NCI-H1436 treated with DMSO at 0.1 percent for 48 hours (cell line): ENCODE results near the gene SERTAD2.

Experiments
- DNase-seq: peaks from one replicate; lab custom pipeline; 2025; lab: John Stamatoyannopoulos, UW

The SERTAD2 gene

GRCh38 chr2:64653109-64654062, at the start of gene SERTAD2:
TSS of gene SERTAD2 (minus strand) at chr2:64653913. CDS start at chr2:64636871, 17,042 bp downstream.
- peak; percentile 18 for DNase-seq

GRCh38 chr2:64700133-64700809, 46.6 kb upstream of the SERTAD2 start:
- no peak for DNase-seq

GRCh38 chr2:64699712-64700111, 46.0 kb upstream of the SERTAD2 start:
- no peak for DNase-seq

GRCh38 chr2:64698668-64699444, 45.1 kb upstream of the SERTAD2 start:
- no peak for DNase-seq

GRCh38 chr2:64698177-64698643, 44.5 kb upstream of the SERTAD2 start:
- DNase-seq, result no peak

GRCh38 chr2:64697297-64698176, 43.8 kb upstream of the SERTAD2 start:
- no peak for DNase-seq

GRCh38 chr2:64696636-64697035, 42.9 kb upstream of the SERTAD2 start:
- no peak for DNase-seq

GRCh38 chr2:64695721-64696261, 42.1 kb upstream of the SERTAD2 start:
- no peak for DNase-seq

- no peak for DNase-seq
These were observed 38.7 kb upstream of the SERTAD2 start for GRCh38 chr2:64692401-64692800.

GRCh38 chr2:64688909-64689308, 35.2 kb upstream of the SERTAD2 start:
- no peak for DNase-seq

- DNase-seq, result no peak
These were observed 32.7 kb upstream of the SERTAD2 start for GRCh38 chr2:64686283-64686956.

GRCh38 chr2:64685430-64685829, 31.7 kb upstream of the SERTAD2 start:
- no peak for DNase-seq

GRCh38 chr2:64683771-64684510, 30.2 kb upstream of the SERTAD2 start:
- DNase-seq, result no peak

- no peak for DNase-seq
These were observed 27.8 kb upstream of the SERTAD2 start for GRCh38 chr2:64681479-64681967.

- DNase-seq, result no peak
These were observed 26.1 kb upstream of the SERTAD2 start for GRCh38 chr2:64679673-64680425.

GRCh38 chr2:64678771-64679590, 25.3 kb upstream of the SERTAD2 start:
- no peak for DNase-seq

- DNase-seq, result no peak
These were observed 23.8 kb upstream of the SERTAD2 start for GRCh38 chr2:64677530-64677929.

GRCh38 chr2:64675860-64676259, 22.1 kb upstream of the SERTAD2 start:
- DNase-seq, result no peak
